Lower leg skin (tissue), 3 donors: ENCODE measurements around the gene ATOSA.

Source experiments
- CTCF ChIP-seq, 3 donors: fragments of 450-650 bp; IDR thresholded peaks; one replicate each; pipeline ENCODE4 v1.5.1; 2016; ENCODE audit warnings: antibody characterized with exemption in 3 of 3, mild to moderate bottlenecking in 3 of 3, moderate library complexity in 2 of 3
- POLR2A ChIP-seq, 2 donors: fragments of 450-650 bp; IDR thresholded peaks; one replicate each; pipeline ENCODE4 v1.6.1; 2016 to 2017; ENCODE audit warnings: antibody characterized with exemption in 2 of 2, mild to moderate bottlenecking in 1 of 2, moderate library complexity in 1 of 2

DNA sequence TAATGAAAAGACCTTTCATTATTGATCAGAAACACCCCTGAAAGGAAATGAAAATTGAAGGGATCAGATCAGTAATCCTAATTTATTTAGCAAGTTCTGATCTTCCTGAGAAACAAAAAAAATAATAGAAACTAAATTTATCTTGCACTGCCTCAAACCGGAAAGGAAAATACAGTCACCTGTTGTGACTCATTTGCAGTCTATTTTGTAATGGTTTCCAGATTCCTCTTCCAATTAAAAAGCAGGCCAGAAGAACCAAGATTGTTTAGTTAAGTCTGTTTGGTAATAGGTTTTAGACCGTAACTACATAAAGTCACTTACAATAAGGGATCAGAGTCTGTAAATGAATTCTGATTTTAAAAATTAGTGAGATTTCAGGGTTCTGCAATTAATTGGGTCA is 49.7 kb upstream of the ATOSA start:
- TF ChIP-seq POLR2A (IDR thresholded peaks at IDR 0.05) (no peak), CTCF (IDR thresholded peaks at IDR 0.05) (no peak)
